Naive thymus-derived CD4-positive, alpha-beta T cell (primary cell): ENCODE data around the gene SHOX. TPM values are rescaled to one million over a fixed set of nuclear protein-coding genes. Genes with fewer than 3 reads are reported as not detected.
"Not testable (repeated sequence)": the region's sequence is repeated elsewhere in the genome, so short reads cannot be mapped to it uniquely, and the experiment has no call there.

Experiments
- ATAC-seq: fragments of 150-1000 bp; cut with Tn5 transposase; 2 replicates; pipeline ENCODE4 v1.10.0; 2021; ENCODE audit warnings: mild to moderate bottlenecking, moderate library complexity
- CTCF ChIA-PET: fragments of 350-600 bp; sonication (Branson Sonifier 250); formaldehyde crosslinking; loops from one replicate; lab custom pipeline; 2021; ENCODE audit warnings: antibody characterized with exemption; lab: Charles Lee
- POLR2A ChIA-PET: fragments of 350-600 bp; sonication (Branson Sonifier 250); formaldehyde crosslinking; loops from one replicate; lab custom pipeline; 2021; ENCODE audit warnings: antibody characterized with exemption, inconsistent platforms; lab: Charles Lee
- DNase-seq, 9 donors: peaks; one replicate each; pipeline versions ENCODE4 v3.0.0 to v3.0.0-alpha.2; 2020 to 2022; ENCODE audit warnings: mixed read lengths in 1 of 9
- H3K27ac ChIP-seq: one replicate; pipeline ENCODE4 v1.7.0; 2013; ENCODE audit warnings: mild to moderate bottlenecking, low read depth, low read length, moderate library complexity
- H3K27me3 ChIP-seq, 2 donors: one replicate each; pipeline ENCODE4 v1.7.0; 2013; ENCODE audit warnings: low read length in 2 of 2, mild to moderate bottlenecking in 2 of 2, moderate library complexity in 2 of 2; ENCODE audit not compliant: control insufficient read depth in 2 of 2, insufficient read depth in 2 of 2
- H3K36me3 ChIP-seq, 3 experiments: 1 replicate in 2 of 3; 2 replicates in 1 of 3; pipeline ENCODE4 v1.7.0; 2013; ENCODE audit warnings: low read length in 3 of 3, mild to moderate bottlenecking in 3 of 3, moderate library complexity in 1 of 3; ENCODE audit not compliant: insufficient read depth in 3 of 3, control insufficient read depth in 2 of 3
- H3K4me1 ChIP-seq, 2 donors: one replicate each; pipeline ENCODE4 v1.7.0; 2013; ENCODE audit warnings: low read length in 2 of 2, mild to moderate bottlenecking in 2 of 2, moderate library complexity in 1 of 2; ENCODE audit not compliant: control insufficient read depth in 2 of 2, insufficient read depth in 2 of 2
- H3K4me3 ChIP-seq: 2 replicates; pipeline ENCODE4 v1.7.0; 2013; ENCODE audit warnings: mild to moderate bottlenecking, low read length
- H3K9me3 ChIP-seq, 3 experiments: 1 replicate in 2 of 3; 2 replicates in 1 of 3; pipeline ENCODE4 v1.7.0; 2013; ENCODE audit warnings: low read length in 3 of 3; ENCODE audit not compliant: control insufficient read depth in 2 of 3
- H3K27ac Mint-ChIP-seq, 9 donors: one replicate each; pipeline ENCODE4 v1.8.0; 2020 to 2022; ENCODE audit warnings: mixed read lengths in 9 of 9, mild to moderate bottlenecking in 8 of 9, moderate library complexity in 5 of 9, inconsistent platforms in 2 of 9
- H3K27me3 Mint-ChIP-seq, 5 donors: one replicate each; pipeline ENCODE4 v1.8.0; 2021 to 2022; ENCODE audit warnings: mixed read lengths in 5 of 5, mild to moderate bottlenecking in 1 of 5
- H3K36me3 Mint-ChIP-seq, 5 donors: one replicate each; pipeline ENCODE4 v1.8.0; 2020 to 2022; ENCODE audit warnings: mixed read lengths in 5 of 5, mild to moderate bottlenecking in 3 of 5, inconsistent platforms in 1 of 5
- H3K4me1 Mint-ChIP-seq, 7 donors: one replicate each; pipeline ENCODE4 v1.8.0; 2020 to 2022; ENCODE audit warnings: mixed read lengths in 7 of 7, mild to moderate bottlenecking in 3 of 7, inconsistent platforms in 1 of 7
- H3K4me3 Mint-ChIP-seq, 10 donors: one replicate each; pipeline ENCODE4 v1.8.0; 2020 to 2022; ENCODE audit warnings: mild to moderate bottlenecking in 10 of 10, mixed read lengths in 10 of 10, moderate library complexity in 6 of 10, inconsistent platforms in 2 of 10
- H3K9me3 Mint-ChIP-seq, 11 donors: one replicate each; pipeline ENCODE4 v1.8.0; 2020 to 2022; ENCODE audit warnings: mixed read lengths in 11 of 11, mild to moderate bottlenecking in 4 of 11, inconsistent platforms in 1 of 11, moderate library complexity in 1 of 11
- intact Hi-C, 2 donors: fragments of 100-400 bp; cut with micrococcal nuclease; formaldehyde crosslinking; loops; one replicate each; pipeline ENCODE4 v1.15.1; 2023
- polyA plus RNA-seq, 2 donors: library from polyadenylated mRNA; unstranded; fragments of 300-500 nt; fragmentation: Illumina TruSeq; gene quantifications; one replicate each; pipeline ENCODE4 v1.2.3, GENCODE V29; 2021
- total RNA-seq, 6 experiments: library from RNA in 5 of 6; stranded (reverse) in 5 of 6; gene quantifications; 1 replicate in 5 of 6; 2 replicates in 1 of 6; pipeline ENCODE4 v1.2.3 and lab custom pipeline; 2021 to 2026

SHOX gene
- total and polyA plus RNA-seq, 7 experiments from 2014 or later, result not detected

- Histone ChIP-seq H3K27ac (no peak overlapping the region), H3K4me1 (no peaks in the 10 kb centered on the region), H3K36me3 (no peaks in the 10 kb centered on the region), H3K4me3 (no peak overlapping the region), H3K9me3 (peaks cover 0 to 18% (median 5%) of the 10 kb centered on the region in 3 experiments), H3K27me3 (no peaks in the 10 kb centered on the region)
- peaks cover 0 to 16% (median 8%) of the 10 kb centered on the region in 5 donors for H3K36me3 Mint-ChIP-seq
- H3K27ac Mint-ChIP-seq, result no peak overlapping the region
- POLR2A ChIA-PET, result no interaction called here
- H3K4me3 Mint-ChIP-seq, result no peak overlapping the region
- peaks cover 11 to 37% (median 28%) of the 10 kb centered on the region in 11 donors for H3K9me3 Mint-ChIP-seq
- DNase-seq, result no peak
- no peak for ATAC-seq
- CTCF ChIA-PET, result no interaction called here
- intact Hi-C loops, result no loop called here
- peaks cover 0 to 5% (median 0%) of the 10 kb centered on the region in 7 donors for H3K4me1 Mint-ChIP-seq
- H3K27me3 Mint-ChIP-seq, result peaks cover 6 to 36% (median 33%) of the 10 kb centered on the region in 5 donors
Observed at GRCh38 chrX:614136-614535, 16.5 kb upstream of the SHOX start.

GRCh38 chrX:617401-617800, 13.2 kb upstream of the SHOX start:
- ChIA-PET POLR2A (no interaction called here), CTCF (no interaction called here)
- Histone ChIP-seq H3K9me3 (no peaks in the 10 kb centered on the region), H3K27me3 (peaks cover 0 to 5% of the 10 kb centered on the region in 2 donors), H3K27ac (no peak overlapping the region), H3K36me3 (no peaks in the 10 kb centered on the region), H3K4me1 (no peaks in the 10 kb centered on the region), H3K4me3 (no peak overlapping the region)
- H3K4me1 Mint-ChIP-seq, result peaks cover 0 to 17% (median 11%) of the 10 kb centered on the region in 7 donors
- no peak overlapping the region for H3K27ac Mint-ChIP-seq
- peaks cover 24 to 54% (median 47%) of the 10 kb centered on the region in 5 donors for H3K27me3 Mint-ChIP-seq
- peaks cover 0 to 9% (median 4%) of the 10 kb centered on the region in 5 donors for H3K36me3 Mint-ChIP-seq
- no peak for ATAC-seq
- no peak for DNase-seq
- intact Hi-C loops, result no loop called here
- peaks cover 0 to 16% (median 8%) of the 10 kb centered on the region in 11 donors for H3K9me3 Mint-ChIP-seq
- H3K4me3 Mint-ChIP-seq, result no peak overlapping the region

- H3K4me1 Mint-ChIP-seq, result peaks cover 0 to 22% (median 16%) of the 10 kb centered on the region in 7 donors
- Histone ChIP-seq H3K9me3 (no peaks in the 10 kb centered on the region), H3K4me1 (no peaks in the 10 kb centered on the region), H3K27me3 (peaks cover 0 to 6% of the 10 kb centered on the region in 2 donors), H3K36me3 (no peaks in the 10 kb centered on the region), H3K4me3 (no peak overlapping the region), H3K27ac (no peak overlapping the region)
- H3K4me3 Mint-ChIP-seq, result no peak overlapping the region
- DNase-seq (no peak), ATAC-seq (no peak)
- POLR2A ChIA-PET, result no interaction called here
- peaks cover 29 to 56% (median 49%) of the 10 kb centered on the region in 5 donors for H3K27me3 Mint-ChIP-seq
- intact Hi-C loops, result no loop called here
- CTCF ChIA-PET, result no interaction called here
- peaks cover 0 to 9% (median 4%) of the 10 kb centered on the region in 5 donors for H3K36me3 Mint-ChIP-seq
- no peak overlapping the region for H3K27ac Mint-ChIP-seq
- H3K9me3 Mint-ChIP-seq, result peaks cover 0 to 17% (median 8%) of the 10 kb centered on the region in 11 donors
Observed at GRCh38 chrX:617891-618290, 12.7 kb upstream of the SHOX start.

- Mint-ChIP-seq H3K4me1 (peaks cover 3 to 26% (median 20%) of the 10 kb centered on the region in 7 donors), H3K9me3 (peaks cover 0 to 12% (median 4%) of the 10 kb centered on the region in 11 donors), H3K27me3 (peaks cover 33 to 56% (median 49%) of the 10 kb centered on the region in 5 donors)
- H3K27ac ChIP-seq, POLR2A ChIA-PET, H3K27me3 ChIP-seq, H3K9me3 ChIP-seq, ATAC-seq, CTCF ChIA-PET, H3K27ac Mint-ChIP-seq, H3K4me1 ChIP-seq, H3K4me3 ChIP-seq, H3K36me3 Mint-ChIP-seq, intact Hi-C loops, DNase-seq, H3K4me3 Mint-ChIP-seq, H3K36me3 ChIP-seq: not testable (repeated sequence)
Observed at GRCh38 chrX:618304-618703, 12.3 kb upstream of the SHOX start.

GRCh38 chrX:618761-619450, 11.7 kb upstream of the SHOX start:
- POLR2A ChIA-PET, result no interaction called here
- Mint-ChIP-seq H3K36me3 (peaks cover 0 to 9% (median 4%) of the 10 kb centered on the region in 5 donors), H3K4me3 (no peak overlapping the region), H3K27me3 (peaks cover 39 to 60% (median 52%) of the 10 kb centered on the region in 5 donors), H3K4me1 (peaks cover 4 to 30% (median 22%) of the 10 kb centered on the region in 7 donors), H3K9me3 (peaks cover 0 to 12% (median 4%) of the 10 kb centered on the region in 11 donors), H3K27ac (no peak overlapping the region)
- Histone ChIP-seq H3K27me3 (peaks cover 0 to 6% of the 10 kb centered on the region in 2 donors), H3K36me3 (no peaks in the 10 kb centered on the region), H3K27ac (no peak overlapping the region), H3K9me3 (no peaks in the 10 kb centered on the region), H3K4me3 (no peak overlapping the region), H3K4me1 (no peaks in the 10 kb centered on the region)
- no peak for DNase-seq
- intact Hi-C loops, result no loop called here
- no peak for ATAC-seq
- CTCF ChIA-PET, result no interaction called here

- Mint-ChIP-seq H3K9me3 (peaks cover 0 to 12% (median 2%) of the 10 kb centered on the region in 11 donors), H3K4me1 (peaks cover 4 to 30% (median 22%) of the 10 kb centered on the region in 7 donors), H3K4me3 (no peak overlapping the region), H3K27ac (no peak overlapping the region), H3K36me3 (peaks cover 0 to 7% (median 4%) of the 10 kb centered on the region in 5 donors), H3K27me3 (peaks cover 39 to 56% (median 49%) of the 10 kb centered on the region in 5 donors)
- Histone ChIP-seq H3K27me3 (peaks cover 0 to 6% of the 10 kb centered on the region in 2 donors), H3K27ac (no peak overlapping the region), H3K4me3 (no peak overlapping the region), H3K4me1 (no peaks in the 10 kb centered on the region), H3K9me3 (no peaks in the 10 kb centered on the region), H3K36me3 (no peaks in the 10 kb centered on the region)
- no peak for DNase-seq
- intact Hi-C loops, result no loop called here
- ChIA-PET POLR2A (no interaction called here), CTCF (no interaction called here)
- no peak for ATAC-seq
Observed at GRCh38 chrX:619451-619811, 11.2 kb upstream of the SHOX start.
